HCT116 (cell line): ENCODE measurements around the gene DPP10. TPM values are rescaled to one million over a fixed set of nuclear protein-coding genes. Genes with fewer than 3 reads are reported as not detected.

ENCODE experiments used
- ATAC-seq: fragments of 200-7000 bp; cut with Tn5 transposase; 2 replicates; pipeline ENCODE4 v1.9.1; 2020; ENCODE audit warnings: mild to moderate bottlenecking, moderate library complexity
- BruUV-seq: library from RNA; stranded (reverse); fragments of 400-500 nt; replicated peaks from 2 replicates; lab custom pipeline; 2021; lab: Mats Ljungman, UMichigan
- CTCF ChIA-PET: fragments of 300-600 bp; sonication (Branson Sonifier 250); formaldehyde crosslinking; loops from one replicate; lab custom pipeline; 2021; ENCODE audit warnings: antibody characterized with exemption; lab: Charles Lee
- POLR2A ChIA-PET: fragments of 300-600, 350-600 bp; sonication (Branson Sonifier 250); formaldehyde crosslinking; loops from one replicate; lab custom pipeline; 2021; ENCODE audit warnings: antibody characterized with exemption; lab: Charles Lee
- RAD21 ChIA-PET, 2 experiments: fragments of 300-600 bp; sonication (Branson Sonifier 250); formaldehyde crosslinking; loops; one replicate each; lab custom pipeline; 2023; ENCODE audit warnings: low total read pairs in 2 of 2; ENCODE audit not compliant: uncharacterized antibody in 2 of 2, unreplicated experiment in 2 of 2, low non-redundant PET in 1 of 2; lab: Charles Lee
- DNase-seq: peaks from one replicate; pipeline ENCODE4 v3.0.0-alpha.2; 2010; ENCODE audit warnings: low read depth, low spot score
- H2AFZ ChIP-seq: fragments of 200-600 bp; shearing (Covaris generic), sonication (generic); 2 replicates; pipeline ENCODE4 v1.6.1; 2017; ENCODE audit warnings: low read depth, mixed run types, mixed read lengths, antibody characterized with exemption, low read length; ENCODE audit not compliant: poor library complexity, severe bottlenecking
- H3K27ac ChIP-seq: 2 replicates; pipeline ENCODE4 v1.5.1; 2012; ENCODE audit warnings: low read depth, low read length
- H3K27me3 ChIP-seq: fragments of 200-600 bp; sonication (generic); 2 replicates; pipeline ENCODE4 v1.6.1; 2016; ENCODE audit warnings: mixed run types, low read length, mixed read lengths; ENCODE audit not compliant: insufficient read depth
- H3K36me3 ChIP-seq, 2 experiments: fragments of 200-500 bp in 1 of 2; fragments of 200-600 bp in 1 of 2; sonication (Bioruptor generic) in 1 of 2; sonication (generic) in 1 of 2; 2 replicates each; pipeline versions ENCODE4 v1.5.1 to v1.6.1; 2014 to 2016; ENCODE audit warnings: low read length in 2 of 2, inconsistent platforms in 1 of 2, mixed read lengths in 1 of 2, mixed run types in 1 of 2; ENCODE audit not compliant: insufficient read depth in 2 of 2, control insufficient read depth in 1 of 2
- H3K4me1 ChIP-seq, 2 experiments: fragments of 200-600 bp in 1 of 2; sonication (generic) in 1 of 2; 2 replicates each; pipeline versions ENCODE4 v1.5.1 to v1.6.1; 2012 to 2017; ENCODE audit warnings: low read length in 2 of 2, inconsistent platforms in 1 of 2, mild to moderate bottlenecking in 1 of 2, mixed read lengths in 1 of 2, mixed run types in 1 of 2, moderate library complexity in 1 of 2; ENCODE audit not compliant: insufficient read depth in 2 of 2, control insufficient read depth in 1 of 2
- H3K4me2 ChIP-seq: fragments of 200-600 bp; sonication (generic); 2 replicates; pipeline ENCODE4 v1.6.1; 2017; ENCODE audit warnings: mixed run types, low read length, mixed read lengths
- H3K4me3 ChIP-seq, 2 experiments: fragments of 200-600 bp in 1 of 2; sonication (generic) in 1 of 2; replicated peaks in 1 of 2; 2 replicates each; pipeline ENCODE4 v1.5.1; 2011 to 2016; ENCODE audit warnings: low read length in 2 of 2, control low read depth in 1 of 2, low read depth in 1 of 2, mild to moderate bottlenecking in 1 of 2, mixed read lengths in 1 of 2, mixed run types in 1 of 2
- H3K79me2 ChIP-seq: fragments of 200-600 bp; sonication (generic); 2 replicates; pipeline ENCODE4 v1.6.1; 2017; ENCODE audit warnings: mild to moderate bottlenecking, mixed run types, low read length, moderate library complexity, mixed read lengths; ENCODE audit not compliant: insufficient read depth
- H3K9ac ChIP-seq: fragments of 200-600 bp; sonication (generic); 2 replicates; pipeline ENCODE4 v1.6.1; 2016; ENCODE audit warnings: low read length, mixed read lengths
- H3K9me2 ChIP-seq: fragments of 200-600 bp; sonication (generic), shearing (Covaris generic); 2 replicates; pipeline ENCODE4 v1.6.1; 2017; ENCODE audit warnings: mixed run types, mild to moderate bottlenecking, moderate library complexity; ENCODE audit not compliant: insufficient read depth
- H3K9me3 ChIP-seq, 2 experiments: fragments of 200-500 bp in 1 of 2; fragments of 200-600 bp in 1 of 2; sonication (Bioruptor generic) in 1 of 2; sonication (generic) in 1 of 2; 2 replicates each; pipeline ENCODE4 v1.6.1; 2014 to 2017; ENCODE audit warnings: low read length in 2 of 2, mixed read lengths in 2 of 2, inconsistent platforms in 1 of 2, low read depth in 1 of 2, mild to moderate bottlenecking in 1 of 2, mixed run types in 1 of 2, moderate library complexity in 1 of 2; ENCODE audit not compliant: control insufficient read depth in 1 of 2, insufficient read depth in 1 of 2
- H4K20me1 ChIP-seq: fragments of 200-600 bp; sonication (generic), shearing (Covaris generic); 2 replicates; pipeline ENCODE4 v1.6.1; 2017; ENCODE audit warnings: mixed run types, mild to moderate bottlenecking, moderate library complexity; ENCODE audit not compliant: insufficient read depth
- ELF1 ChIP-seq: IDR thresholded peaks from 2 replicates; pipeline ENCODE4 v1.6.1; 2012; ENCODE audit warnings: low read depth, borderline replicate concordance
- EZH2 ChIP-seq: fragments of 200-600 bp; sonication (generic); IDR thresholded peaks from 2 replicates; pipeline ENCODE4 v1.6.1; 2017; ENCODE audit warnings: antibody characterized with exemption, mixed run types
- JUND ChIP-seq: IDR thresholded peaks from 2 replicates; pipeline ENCODE4 v1.6.1; 2012
- POLR2A ChIP-seq: IDR thresholded peaks from 2 replicates; pipeline ENCODE4 v1.7.0; 2011; ENCODE audit warnings: borderline replicate concordance; ENCODE audit not compliant: insufficient read depth, insufficient read length; ENCODE audit errors: extremely low read depth
- SIN3A ChIP-seq: IDR thresholded peaks from 2 replicates; pipeline ENCODE4 v1.6.1; 2012; ENCODE audit warnings: low read depth
- SP1 ChIP-seq: IDR thresholded peaks from 2 replicates; pipeline ENCODE4 v1.6.1; 2012; ENCODE audit warnings: low read depth
- SRF ChIP-seq: IDR thresholded peaks from 2 replicates; pipeline ENCODE4 v1.6.1; 2012; ENCODE audit warnings: low read depth
- TCF7L2 ChIP-seq: IDR thresholded peaks from 2 replicates; pipeline ENCODE4 v1.7.0; 2011; ENCODE audit warnings: borderline replicate concordance, inconsistent platforms; ENCODE audit not compliant: insufficient read depth, insufficient read length; ENCODE audit errors: extremely low read depth
- YY1 ChIP-seq: IDR thresholded peaks from 2 replicates; pipeline ENCODE4 v1.6.1; 2011; ENCODE audit warnings: low read length, low read depth, moderate library complexity, mild to moderate bottlenecking; ENCODE audit not compliant: insufficient replicate concordance; ENCODE audit errors: extremely low read depth
- ZFX ChIP-seq: fragments of 450-650 bp; IDR thresholded peaks from 2 replicates; pipeline ENCODE4 v1.6.1; 2017
- ZNF274 ChIP-seq: fragments of 200-500 bp; sonication (Bioruptor generic); IDR thresholded peaks from 2 replicates; pipeline ENCODE4 v1.6.1; 2014; ENCODE audit warnings: mild to moderate bottlenecking, low read depth, low read length, inconsistent platforms
- intact Hi-C: fragments of 100-400 bp; cut with micrococcal nuclease; formaldehyde crosslinking; loops from 2 replicates; pipeline ENCODE4 v1.10.0; 2022
- total RNA-seq: library from RNA; stranded (reverse); gene quantifications from one replicate; pipeline ENCODE4 v1.2.1, GENCODE V29; 2021; ENCODE audit not compliant: unreplicated experiment
- TF ChIP-seq, protein P1 (sequence below), 3 experiments: fragments of 200-600 bp in 1 of 3; sonication (generic) in 1 of 3; IDR thresholded peaks in 2 of 3; conservative IDR thresholded peaks in 1 of 3; 2 replicates each; pipeline ENCODE4 v1.5.1; 2012 to 2017; ENCODE audit warnings: low read depth in 2 of 3, low read length in 2 of 3, antibody characterized with exemption in 1 of 3, borderline replicate concordance in 1 of 3, control low read depth in 1 of 3, mild to moderate bottlenecking in 1 of 3, mixed read lengths in 1 of 3, mixed run types in 1 of 3, moderate library complexity in 1 of 3; ENCODE audit not compliant: insufficient read depth in 1 of 3

Gene DPP10
- total RNA-seq, 1 experiment from 2014 or later = not detected

GRCh38 chr2:115389898-115390565, 947.6 kb downstream of the DPP10 start:
- H3K4me1 ChIP-seq = no peaks in the 10 kb centered on the region
- H3K9me3 ChIP-seq = peaks cover 14 to 25% of the 10 kb centered on the region in 2 experiments; a peak in 2 of 4 replicates
- H3K27me3 ChIP-seq = no peaks in the 10 kb centered on the region
- no peak overlapping the region for H2AFZ ChIP-seq
- intact Hi-C loops = no loop called here
- BruUV-seq = no TSS peak
- POLR2A ChIA-PET = no interaction called here
- H3K79me2 ChIP-seq = no peaks in the 10 kb centered on the region
- H4K20me1 ChIP-seq = no peaks in the 10 kb centered on the region
- H3K27ac ChIP-seq = no peak overlapping the region
- ATAC-seq (no peak), DNase-seq (no peak)
- H3K9me2 ChIP-seq = no peaks in the 10 kb centered on the region
- no peak overlapping the region for H3K9ac ChIP-seq
- RAD21 ChIA-PET = no interaction called here
- CTCF ChIA-PET = no interaction called here
- no peak for TF ChIP-seq SRF
- TF ChIP-seq ZFX = no peak
- no peak for TF ChIP-seq TCF7L2
- no peak for TF ChIP-seq JUND
- no peak for TF ChIP-seq EZH2
- TF ChIP-seq ELF1 = no peak
- no peak for TF ChIP-seq POLR2A
- TF ChIP-seq SP1 = no peak
- TF ChIP-seq, all 23 proteins: peak for 0
- no peaks in the 10 kb centered on the region for H3K36me3 ChIP-seq
- no peak overlapping the region for H3K4me2 ChIP-seq
- H3K4me3 ChIP-seq = no peak overlapping the region

GRCh38 chr2:115396579-115396978, 954.1 kb downstream of the DPP10 start:
- no TSS peak for BruUV-seq
- POLR2A ChIA-PET = no interaction called here

More at GRCh38 chr2:115396579-115396978, 954.1 kb downstream of the DPP10 start:
- Histone ChIP-seq H3K4me2 (no peak overlapping the region), H3K27ac (no peak overlapping the region), H3K4me1 (no peaks in the 10 kb centered on the region), H4K20me1 (no peaks in the 10 kb centered on the region), H2AFZ (no peak overlapping the region), H3K9me2 (no peaks in the 10 kb centered on the region), H3K9me3 (peaks cover 9 to 22% of the 10 kb centered on the region in 2 experiments; a peak in 2 of 4 replicates), H3K9ac (no peak overlapping the region)
- DNase-seq (no peak), ATAC-seq (no peak)
- RAD21 ChIA-PET = no interaction called here
- TF ChIP-seq ZNF274 (no peak), ELF1 (no peak), SIN3A (no peak), YY1 (no peak)
- TF ChIP-seq, protein P1, sequence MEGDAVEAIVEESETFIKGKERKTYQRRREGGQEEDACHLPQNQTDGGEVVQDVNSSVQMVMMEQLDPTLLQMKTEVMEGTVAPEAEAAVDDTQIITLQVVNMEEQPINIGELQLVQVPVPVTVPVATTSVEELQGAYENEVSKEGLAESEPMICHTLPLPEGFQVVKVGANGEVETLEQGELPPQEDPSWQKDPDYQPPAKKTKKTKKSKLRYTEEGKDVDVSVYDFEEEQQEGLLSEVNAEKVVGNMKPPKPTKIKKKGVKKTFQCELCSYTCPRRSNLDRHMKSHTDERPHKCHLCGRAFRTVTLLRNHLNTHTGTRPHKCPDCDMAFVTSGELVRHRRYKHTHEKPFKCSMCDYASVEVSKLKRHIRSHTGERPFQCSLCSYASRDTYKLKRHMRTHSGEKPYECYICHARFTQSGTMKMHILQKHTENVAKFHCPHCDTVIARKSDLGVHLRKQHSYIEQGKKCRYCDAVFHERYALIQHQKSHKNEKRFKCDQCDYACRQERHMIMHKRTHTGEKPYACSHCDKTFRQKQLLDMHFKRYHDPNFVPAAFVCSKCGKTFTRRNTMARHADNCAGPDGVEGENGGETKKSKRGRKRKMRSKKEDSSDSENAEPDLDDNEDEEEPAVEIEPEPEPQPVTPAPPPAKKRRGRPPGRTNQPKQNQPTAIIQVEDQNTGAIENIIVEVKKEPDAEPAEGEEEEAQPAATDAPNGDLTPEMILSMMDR (IDR thresholded peaks at IDR 0.05 in 2 of 3, conservative IDR thresholded peaks at IDR 0.05 in 1 of 3; ENCODE audit: borderline replicate concordance in 1 of 3, insufficient read depth in 1 of 3, low read depth in 2 of 3, low read length in 2 of 3) = no peak
- TF ChIP-seq, all 23 proteins: peak for 0
- intact Hi-C loops = no loop called here
- Histone ChIP-seq H3K36me3 (no peaks in the 10 kb centered on the region), H3K27me3 (no peaks in the 10 kb centered on the region), H3K4me3 (no peak overlapping the region), H3K79me2 (no peaks in the 10 kb centered on the region)
- CTCF ChIA-PET = no interaction called here
